Esophagus squamous epithelium (tissue), 4 donors: Measurements from ENCODE around the gene DALRD3. TPM values are rescaled to one million over a fixed set of nuclear protein-coding genes. Genes with fewer than 3 reads are reported as not detected.

ENCODE experiments used
- small RNA-seq, 4 donors: library from RNA; depleted of rRNA; stranded (forward); fragments of <200 nt; gene quantifications; one replicate each; pipeline ENCODE3, GENCODE V24; 2016
- total RNA-seq, 4 donors: library from RNA; depleted of rRNA; stranded (reverse); fragments of >200 nt; gene quantifications; one replicate each; pipeline ENCODE4 v1.1.0, GENCODE V29; 2016

Gene DALRD3
- total RNA-seq, 4 donors from 2014 or later, result 34.4 to 42.4 (median 37.1) TPM

Small RNAs within 50 kb of the gene (small RNA-seq; reads per million reads assigned to genes)
- gene MIR191, result 4,151 to 7,939 (median 6,746) reads per million in 4 donors
- gene MIR425, result 29.4 to 59.0 (median 51.7) reads per million in 4 donors

Other genes starting within 250 kb of the DALRD3 start
- gene PRKAR2A, start 170.7 kb downstream of the DALRD3 start, total RNA-seq, result 10 to 100 TPM; 25.4 to 51.6 (median 35.3) TPM
- gene SLC25A20, start 119.7 kb downstream of the DALRD3 start, total RNA-seq, result 10 to 100 TPM in 2 of 4 donors, 1 to 10 TPM in 2; 4.2 to 19.6 (median 11.7) TPM
- gene ARIH2, start 99.7 kb downstream of the DALRD3 start, total RNA-seq, result 10 to 100 TPM; 54.0 to 74.2 (median 71.3) TPM
- gene P4HTM, start 28.3 kb downstream of the DALRD3 start, total RNA-seq, result 10 to 100 TPM in 3 of 4 donors, 1 to 10 TPM in 1; 5.7 to 28.1 (median 16.7) TPM
- gene WDR6, start 11.2 kb downstream of the DALRD3 start, total RNA-seq, result 10 to 100 TPM; 27.4 to 78.0 (median 37.6) TPM
- 10 to 100 TPM; 50.8 to 88.1 (median 54.1) TPM for gene NDUFAF3, start 3.5 kb upstream of the DALRD3 start, total RNA-seq
- 100 to 1,000 TPM; 123 to 278 (median 200) TPM for gene IMPDH2, start 10.8 kb upstream of the DALRD3 start, total RNA-seq
- 10 to 100 TPM; 36.8 to 85.6 (median 49.1) TPM for gene QRICH1, start 75.5 kb upstream of the DALRD3 start, total RNA-seq
- gene QARS1, start 86.2 kb upstream of the DALRD3 start, total RNA-seq, result 100 to 1,000 TPM; 236 to 290 (median 265) TPM
- gene USP19, start 102.2 kb upstream of the DALRD3 start, total RNA-seq, result 10 to 100 TPM; 37.8 to 52.3 (median 40.7) TPM
- 100 to 1,000 TPM in 3 of 4 donors, 10 to 100 TPM in 1; 66.0 to 319 (median 175) TPM for gene LAMB2, start 114.5 kb upstream of the DALRD3 start, total RNA-seq
- 10 to 100 TPM; 17.0 to 31.1 (median 23.1) TPM for gene CCDC71, start 147.8 kb upstream of the DALRD3 start, total RNA-seq
- gene KLHDC8B, start 153.0 kb upstream of the DALRD3 start, total RNA-seq, result 10 to 100 TPM; 18.0 to 58.6 (median 46.3) TPM